ACC112 (cell line): Measurements from ENCODE around the gene RABGAP1L.
"Not testable (repeated sequence)": the region's sequence is repeated elsewhere in the genome, so short reads cannot be mapped to it uniquely, and the experiment has no call there.

Experiments
- H2AFZ ChIP-seq: fragments of 200-600 bp; sonication (generic); one replicate; pipeline ENCODE4 v1.6.0; 2017; ENCODE audit warnings: antibody characterized with exemption, low read length; ENCODE audit not compliant: unreplicated experiment
- H3K27ac ChIP-seq: fragments of 200-600 bp; sonication (generic); 2 replicates; pipeline ENCODE4 v1.5.1; 2014; ENCODE audit warnings: low read depth, mild to moderate bottlenecking, antibody characterized with exemption, low read length, moderate library complexity
- H3K27me3 ChIP-seq: fragments of 200-600 bp; sonication (generic); 2 replicates; pipeline ENCODE4 v1.6.1; 2014; ENCODE audit warnings: mild to moderate bottlenecking, antibody characterized with exemption, low read length, moderate library complexity, mixed read lengths; ENCODE audit not compliant: insufficient read depth
- H3K36me3 ChIP-seq: fragments of 200-600 bp; sonication (generic); 2 replicates; pipeline ENCODE4 v1.6.1; 2016; ENCODE audit warnings: mild to moderate bottlenecking, antibody characterized with exemption, low read length, moderate library complexity, mixed read lengths; ENCODE audit not compliant: insufficient read depth
- H3K4me1 ChIP-seq: fragments of 200-600 bp; sonication (generic); one replicate; pipeline ENCODE4 v1.6.1; 2016; ENCODE audit warnings: low read length, mixed read lengths; ENCODE audit not compliant: insufficient read depth, unreplicated experiment, control insufficient read depth
- H3K4me3 ChIP-seq: fragments of 200-600 bp; sonication (generic); 2 replicates; pipeline ENCODE4 v1.5.1; 2014; ENCODE audit warnings: mild to moderate bottlenecking, low read depth, low read length
- H3K79me2 ChIP-seq: fragments of 200-600 bp; sonication (generic); one replicate; pipeline ENCODE4 v1.6.0; 2016; ENCODE audit warnings: low read length; ENCODE audit not compliant: control insufficient read depth, unreplicated experiment, insufficient read depth

Gene RABGAP1L

GRCh38 chr1:174880171-174880570 is 720.9 kb downstream of the RABGAP1L start:
- no peaks in the 10 kb centered on the region for H3K36me3 ChIP-seq
- no peaks in the 10 kb centered on the region for H3K27me3 ChIP-seq
- no peak overlapping the region for H2AFZ ChIP-seq
- H3K4me3 ChIP-seq, result no peak overlapping the region
- H3K27ac ChIP-seq, result no peak overlapping the region
- no peaks in the 10 kb centered on the region for H3K79me2 ChIP-seq
- no peaks in the 10 kb centered on the region for H3K4me1 ChIP-seq

DNA sequence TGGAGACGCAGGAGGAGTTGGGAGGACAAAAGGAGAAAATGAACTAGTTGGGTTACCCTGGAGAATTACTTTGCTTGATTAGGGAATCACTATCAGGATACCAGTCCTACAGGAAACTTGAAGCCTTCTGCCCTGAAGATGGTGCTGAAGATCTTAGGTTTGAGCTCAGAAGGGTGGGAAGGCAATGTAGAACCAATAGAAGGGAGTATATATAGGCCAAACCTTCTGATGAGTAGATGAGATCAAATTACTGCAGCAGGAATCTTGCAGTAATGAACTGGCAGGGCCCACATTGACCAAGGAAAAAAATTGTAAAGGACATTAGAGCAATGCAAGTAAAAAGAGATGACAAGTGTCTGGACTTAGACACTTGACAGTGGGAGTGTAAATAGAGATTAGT is 724.1 kb downstream of the RABGAP1L start:
- Histone ChIP-seq H3K79me2 (no peaks in the 10 kb centered on the region), H3K4me1 (no peaks in the 10 kb centered on the region), H3K27ac (no peak overlapping the region), H3K36me3 (no peaks in the 10 kb centered on the region), H2AFZ (no peak overlapping the region), H3K4me3 (no peak overlapping the region), H3K27me3 (no peaks in the 10 kb centered on the region)

DNA sequence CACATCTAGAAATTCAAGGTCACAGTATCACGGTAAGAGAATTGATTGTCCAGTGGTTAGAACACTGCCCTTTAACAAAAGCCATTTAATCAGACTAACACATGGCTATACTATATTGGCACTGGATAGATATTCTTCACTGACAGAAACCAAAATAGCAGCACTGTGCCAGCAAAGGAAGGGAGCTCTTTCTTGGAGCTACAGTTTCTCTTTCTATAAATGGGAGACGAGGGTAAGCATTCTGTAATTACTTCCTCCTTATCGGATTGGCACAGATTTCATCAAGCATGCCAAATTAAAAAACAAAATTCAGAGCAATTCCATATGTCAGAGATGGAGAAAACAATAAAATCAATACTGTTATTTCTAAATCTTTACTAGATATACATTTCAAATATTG is 724.7 kb downstream of the RABGAP1L start:
- H3K79me2 ChIP-seq, result no peaks in the 10 kb centered on the region
- H2AFZ ChIP-seq, result no peak overlapping the region
- H3K4me1 ChIP-seq, result no peaks in the 10 kb centered on the region
- no peak overlapping the region for H3K4me3 ChIP-seq
- H3K27ac ChIP-seq, result no peak overlapping the region
- H3K27me3 ChIP-seq, result no peaks in the 10 kb centered on the region
- no peaks in the 10 kb centered on the region for H3K36me3 ChIP-seq

DNA sequence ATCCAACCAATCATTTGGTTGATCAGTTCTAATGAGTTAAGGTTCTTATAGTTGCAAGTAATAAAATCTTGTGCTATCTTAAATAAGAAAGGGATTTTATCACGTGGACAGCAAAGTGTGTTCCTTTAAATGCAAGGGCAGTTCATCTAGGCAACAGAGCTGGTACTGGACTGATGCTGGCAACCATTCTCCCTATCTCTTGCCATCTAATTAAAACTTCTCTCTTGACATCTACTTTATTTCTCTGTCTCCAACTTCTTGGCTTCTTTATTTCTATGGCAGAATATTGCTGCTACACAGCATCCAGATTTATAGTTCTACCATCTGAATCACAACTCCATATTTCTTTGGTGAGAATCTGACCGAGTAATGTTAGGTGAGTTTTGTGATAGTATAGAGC is 725.2 kb downstream of the RABGAP1L start:
- H3K27ac ChIP-seq, result no peak overlapping the region
- H3K36me3 ChIP-seq, result no peaks in the 10 kb centered on the region
- H3K27me3 ChIP-seq, result no peaks in the 10 kb centered on the region
- no peak overlapping the region for H2AFZ ChIP-seq
- no peaks in the 10 kb centered on the region for H3K79me2 ChIP-seq
- no peaks in the 10 kb centered on the region for H3K4me1 ChIP-seq
- no peak overlapping the region for H3K4me3 ChIP-seq

DNA sequence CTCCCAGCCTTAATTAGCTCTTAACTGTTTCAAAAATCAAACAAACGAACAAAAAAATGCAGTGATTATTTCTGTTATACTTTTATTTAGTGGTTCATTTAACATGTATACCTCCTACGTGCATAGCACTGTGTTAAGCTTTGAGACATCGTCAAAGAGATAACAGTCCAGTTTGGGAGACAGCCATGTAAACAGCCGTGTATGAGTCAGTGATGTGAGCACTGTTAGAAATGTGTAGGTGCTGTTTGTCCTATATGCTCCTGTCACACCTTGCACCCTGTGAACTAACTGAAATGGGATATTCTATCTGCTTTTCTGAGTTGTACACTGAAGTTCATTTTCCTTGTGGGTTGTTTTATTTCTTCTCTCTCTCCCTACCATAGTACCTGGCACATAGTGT is 730.7 kb downstream of the RABGAP1L start:
- Histone ChIP-seq H3K27ac (no peak overlapping the region), H3K4me1 (no peaks in the 10 kb centered on the region), H3K36me3 (no peaks in the 10 kb centered on the region), H3K27me3 (no peaks in the 10 kb centered on the region), H2AFZ (no peak overlapping the region), H3K4me3 (no peak overlapping the region), H3K79me2 (no peaks in the 10 kb centered on the region)

GRCh38 chr1:174892016-174892415 is 732.7 kb downstream of the RABGAP1L start:
- H3K36me3 ChIP-seq, result no peaks in the 10 kb centered on the region
- H2AFZ ChIP-seq, result no peak overlapping the region
- no peak overlapping the region for H3K4me3 ChIP-seq
- no peaks in the 10 kb centered on the region for H3K27me3 ChIP-seq
- H3K79me2 ChIP-seq, result no peaks in the 10 kb centered on the region
- no peaks in the 10 kb centered on the region for H3K4me1 ChIP-seq
- H3K27ac ChIP-seq, result no peak overlapping the region

DNA sequence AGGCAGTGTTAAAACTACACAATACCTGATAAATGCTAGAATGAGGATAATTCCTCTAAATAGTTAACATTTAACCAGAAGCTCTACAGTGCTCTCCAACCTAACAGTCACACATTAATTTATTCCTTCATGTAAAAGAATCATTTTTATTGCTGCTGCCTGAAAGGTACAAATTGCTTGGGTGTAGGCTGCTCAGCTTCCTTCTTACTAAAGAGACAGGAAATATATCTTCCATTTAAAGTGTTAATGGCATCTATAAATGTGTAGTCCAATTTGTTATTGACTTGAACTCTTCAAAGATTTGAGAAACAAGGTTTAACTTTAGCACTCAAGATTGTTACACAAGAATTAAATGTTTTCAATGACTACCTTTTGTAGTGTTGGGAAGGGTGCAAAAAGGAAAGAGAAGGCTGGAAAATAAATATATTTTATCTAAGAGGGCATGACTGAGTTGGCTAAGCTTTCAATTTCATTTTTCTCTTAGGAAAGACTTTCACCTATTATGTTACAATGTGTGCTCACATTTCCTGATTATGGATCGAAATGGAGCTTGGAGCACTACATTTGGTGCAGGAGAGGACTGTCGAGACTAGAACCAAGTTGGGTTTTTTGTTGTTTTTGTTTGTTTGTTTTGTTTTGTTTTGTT is 734.9 kb downstream of the RABGAP1L start:
- H3K79me2 ChIP-seq, result no peaks in the 10 kb centered on the region
- no peaks in the 10 kb centered on the region for H3K36me3 ChIP-seq
- no peaks in the 10 kb centered on the region for H3K4me1 ChIP-seq
- no peak overlapping the region for H3K4me3 ChIP-seq
- no peak overlapping the region for H2AFZ ChIP-seq
- H3K27ac ChIP-seq, result no peak overlapping the region
- no peaks in the 10 kb centered on the region for H3K27me3 ChIP-seq

DNA sequence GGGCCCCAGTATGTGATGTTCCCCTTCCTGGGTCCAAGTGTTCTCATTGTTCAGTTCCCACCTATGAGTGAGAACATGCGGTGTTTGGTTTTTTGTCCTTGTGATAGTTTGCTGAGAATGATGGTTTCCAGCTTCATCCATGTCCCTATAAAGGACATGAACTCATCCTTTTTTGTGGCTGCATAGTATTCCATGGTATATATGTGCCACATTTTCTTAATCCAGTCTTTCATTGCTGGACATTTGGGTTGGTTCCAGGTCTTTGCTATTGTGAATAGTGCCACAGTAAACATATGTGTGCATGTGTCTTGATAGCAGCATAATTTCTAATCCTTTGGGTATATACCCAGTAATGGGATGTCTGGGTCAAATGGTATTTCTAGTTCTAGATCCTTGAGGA is 736.3 kb downstream of the RABGAP1L start:
- not testable (repeated sequence) for H3K27ac ChIP-seq, H3K4me3 ChIP-seq, H2AFZ ChIP-seq, H3K4me1 ChIP-seq, H3K79me2 ChIP-seq, H3K36me3 ChIP-seq, H3K27me3 ChIP-seq

- Histone ChIP-seq H3K36me3 (no peaks in the 10 kb centered on the region), H3K4me3 (no peak overlapping the region), H3K27ac (no peak overlapping the region), H3K4me1 (no peaks in the 10 kb centered on the region), H2AFZ (no peak overlapping the region), H3K27me3 (no peaks in the 10 kb centered on the region), H3K79me2 (no peaks in the 10 kb centered on the region)
Observed at GRCh38 chr1:174898102-174898797, 738.9 kb downstream of the RABGAP1L start.

GRCh38 chr1:174900317-174900716 is 741.0 kb downstream of the RABGAP1L start:
- Histone ChIP-seq H3K27ac (no peak overlapping the region), H2AFZ (no peak overlapping the region), H3K27me3 (no peaks in the 10 kb centered on the region), H3K79me2 (no peaks in the 10 kb centered on the region), H3K4me3 (no peak overlapping the region), H3K36me3 (no peaks in the 10 kb centered on the region), H3K4me1 (no peaks in the 10 kb centered on the region)

GRCh38 chr1:174902531-174903099 is 743.3 kb downstream of the RABGAP1L start:
- Histone ChIP-seq H3K79me2 (no peaks in the 10 kb centered on the region), H3K27ac (no peak overlapping the region), H2AFZ (no peak overlapping the region), H3K36me3 (no peaks in the 10 kb centered on the region), H3K4me1 (no peaks in the 10 kb centered on the region), H3K4me3 (no peak overlapping the region), H3K27me3 (no peaks in the 10 kb centered on the region)
